A673 (cell line): ENCODE data around the gene MTHFR. TPM values are rescaled to one million over a fixed set of nuclear protein-coding genes. Genes with fewer than 3 reads are reported as not detected.

ENCODE experiments used
- BruUV-seq: library from RNA; stranded (reverse); fragments of 400-500 nt; replicated peaks from 2 replicates; lab custom pipeline; 2021; lab: Mats Ljungman, UMichigan
- CTCF ChIA-PET: fragments of 300-600 bp; sonication (Branson Sonifier 250); formaldehyde crosslinking; loops from one replicate; lab custom pipeline; 2022; ENCODE audit warnings: antibody characterized with exemption; lab: Charles Lee
- POLR2A ChIA-PET: fragments of 300-600 bp; sonication (Branson Sonifier 250); formaldehyde crosslinking; loops from one replicate; lab custom pipeline; 2022; ENCODE audit warnings: antibody characterized with exemption; ENCODE audit not compliant: low non-redundant PET; lab: Charles Lee
- DNase-seq: peaks from one replicate; pipeline ENCODE4 v3.0.0-alpha.2; 2015; ENCODE audit warnings: low spot score
- H3K27ac ChIP-seq: fragments of 200-600 bp; sonication (generic); 2 replicates; pipeline ENCODE4 v1.5.1; 2016; ENCODE audit warnings: mixed run types, low read depth, mild to moderate bottlenecking, mixed read lengths, antibody characterized with exemption, low read length; ENCODE audit not compliant: poor library complexity, severe bottlenecking
- H3K27me3 ChIP-seq: fragments of 200-600 bp; sonication (generic); replicated peaks from 2 replicates; pipeline ENCODE4 v1.6.1; 2017; ENCODE audit warnings: mixed run types, low read depth, mild to moderate bottlenecking, mixed read lengths, antibody characterized with exemption, low read length; ENCODE audit not compliant: insufficient read depth, poor library complexity
- H3K36me3 ChIP-seq: fragments of 200-600 bp; sonication (generic); 2 replicates; pipeline ENCODE4 v1.6.1; 2016; ENCODE audit warnings: mixed run types, mild to moderate bottlenecking, mixed read lengths, antibody characterized with exemption, low read length; ENCODE audit not compliant: insufficient read depth, poor library complexity, severe bottlenecking
- H3K4me1 ChIP-seq: fragments of 200-600 bp; sonication (generic); 2 replicates; pipeline ENCODE4 v1.6.1; 2017; ENCODE audit warnings: mixed run types, mild to moderate bottlenecking, mixed read lengths, antibody characterized with exemption, low read length; ENCODE audit not compliant: insufficient read depth, poor library complexity, severe bottlenecking
- H3K4me3 ChIP-seq: fragments of 200-600 bp; sonication (generic); 2 replicates; pipeline ENCODE4 v1.5.1; 2016; ENCODE audit warnings: low read depth, mixed run types, mild to moderate bottlenecking, mixed read lengths, low read length; ENCODE audit not compliant: poor library complexity, severe bottlenecking
- H3K9me3 ChIP-seq: fragments of 200-600 bp; sonication (generic); 2 replicates; pipeline ENCODE4 v1.6.1; 2016; ENCODE audit warnings: mixed run types, low read depth, mild to moderate bottlenecking, mixed read lengths, antibody characterized with exemption, low read length; ENCODE audit not compliant: poor library complexity, severe bottlenecking
- CTCF ChIP-seq: fragments of 300-800, 200-600 bp; sonication (generic); conservative IDR thresholded peaks from 2 replicates; pipeline ENCODE4 v1.5.1; 2017; ENCODE audit warnings: low read depth, mild to moderate bottlenecking, antibody characterized with exemption, low read length, moderate library complexity, mixed read lengths
- EZH2 ChIP-seq: fragments of 200-600 bp; sonication (generic); IDR thresholded peaks from 2 replicates; pipeline ENCODE4 v1.6.1; 2017; ENCODE audit warnings: borderline replicate concordance, low read depth, mild to moderate bottlenecking, mixed read lengths, antibody characterized with exemption, low read length; ENCODE audit not compliant: poor library complexity, severe bottlenecking
- intact Hi-C: fragments of 100-400 bp; cut with micrococcal nuclease; formaldehyde crosslinking; loops from one replicate; pipeline ENCODE4 v1.10.0; 2022; ENCODE audit not compliant: unreplicated experiment
- total RNA-seq: library from RNA; stranded (reverse); gene quantifications from 2 replicates; pipeline ENCODE4 v1.2.3, GENCODE V29; 2021

Gene MTHFR
- total RNA-seq, 1 experiment from 2014 or later, result 23.3 TPM

- no TSS peak for BruUV-seq
- TF ChIP-seq CTCF, result no peak
- TF ChIP-seq EZH2, result no peak
- POLR2A ChIA-PET, result no interaction called here
- CTCF ChIA-PET, result interaction anchor here (0.5 kb wide), 1 partner anchor 16 kb away, joined by 6 read pairs; no protein-coding TSS in a partner anchor
- no peak overlapping the region for H3K4me3 ChIP-seq
- no peaks in the 10 kb centered on the region for H3K9me3 ChIP-seq
- H3K27me3 ChIP-seq, result no peaks in the 10 kb centered on the region
- no peak for DNase-seq
- H3K27ac ChIP-seq, result no peak overlapping the region
- H3K36me3 ChIP-seq, result peaks cover 44% of the 10 kb centered on the region
- peaks cover under 1% of the 10 kb centered on the region for H3K4me1 ChIP-seq
- intact Hi-C loops, result no loop called here
Observed at GRCh38 chr1:11797525-11798216, 8.1 kb downstream of the MTHFR start.

- Histone ChIP-seq H3K9me3 (no peaks in the 10 kb centered on the region), H3K27me3 (no peaks in the 10 kb centered on the region), H3K27ac (no peak overlapping the region), H3K36me3 (peaks cover 42% of the 10 kb centered on the region), H3K4me1 (no peaks in the 10 kb centered on the region), H3K4me3 (no peak overlapping the region)
- ChIA-PET CTCF (no interaction called here), POLR2A (no interaction called here)
- TF ChIP-seq EZH2 (no peak), CTCF (no peak)
- BruUV-seq, result no TSS peak
- intact Hi-C loops, result no loop called here
- no peak for DNase-seq
Observed at GRCh38 chr1:11796036-11796828, 9.5 kb downstream of the MTHFR start.

- no peak for DNase-seq
- CTCF ChIA-PET, result no interaction called here
Observed at GRCh38 chr1:11795238-11795890, 10.4 kb downstream of the MTHFR start.

More at GRCh38 chr1:11795238-11795890, 10.4 kb downstream of the MTHFR start:
- Histone ChIP-seq H3K27ac (no peak overlapping the region), H3K27me3 (no peaks in the 10 kb centered on the region), H3K4me1 (no peaks in the 10 kb centered on the region), H3K4me3 (no peak overlapping the region), H3K36me3 (peaks cover 34% of the 10 kb centered on the region), H3K9me3 (no peaks in the 10 kb centered on the region)
- no TSS peak for BruUV-seq
- POLR2A ChIA-PET, result no interaction called here
- no peak for TF ChIP-seq EZH2
- intact Hi-C loops, result no loop called here
